ENCODE results near the gene CARMIL3.

Gene CARMIL3

DNA sequence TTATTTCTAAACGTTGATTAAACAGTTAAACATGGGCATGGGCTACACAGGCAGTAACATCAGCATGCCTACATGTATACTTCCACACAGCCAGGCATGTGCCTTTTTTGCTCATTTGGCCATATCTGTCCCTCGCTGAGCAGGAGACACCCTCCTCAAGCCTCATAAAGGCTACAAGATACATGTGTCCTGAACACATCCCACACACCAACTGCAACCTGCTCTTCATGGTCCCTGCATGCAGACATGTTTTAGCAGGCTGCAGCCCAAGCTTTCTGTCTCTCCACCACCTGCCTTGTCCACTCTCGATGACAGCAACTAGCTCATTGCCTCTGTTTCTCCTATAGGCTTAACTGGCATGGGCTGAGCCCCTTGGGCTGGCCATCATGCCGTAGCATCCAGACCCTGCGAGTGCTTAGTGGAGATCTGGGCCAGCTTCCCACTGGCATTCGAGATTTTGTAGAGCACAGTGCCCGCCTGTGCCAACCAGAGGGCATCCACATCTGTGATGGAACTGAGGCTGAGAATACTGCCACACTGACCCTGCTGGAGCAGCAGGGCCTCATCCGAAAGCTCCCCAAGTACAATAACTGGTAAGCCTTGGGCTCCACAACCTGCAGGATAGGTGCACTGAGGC is 44.9 kb downstream of the CARMIL3 start:
- H3K4me3 ChIP-seq (ENCODE audit: low read depth, low read length) = no peak overlapping the region
- TF ChIP-seq, protein P1, sequence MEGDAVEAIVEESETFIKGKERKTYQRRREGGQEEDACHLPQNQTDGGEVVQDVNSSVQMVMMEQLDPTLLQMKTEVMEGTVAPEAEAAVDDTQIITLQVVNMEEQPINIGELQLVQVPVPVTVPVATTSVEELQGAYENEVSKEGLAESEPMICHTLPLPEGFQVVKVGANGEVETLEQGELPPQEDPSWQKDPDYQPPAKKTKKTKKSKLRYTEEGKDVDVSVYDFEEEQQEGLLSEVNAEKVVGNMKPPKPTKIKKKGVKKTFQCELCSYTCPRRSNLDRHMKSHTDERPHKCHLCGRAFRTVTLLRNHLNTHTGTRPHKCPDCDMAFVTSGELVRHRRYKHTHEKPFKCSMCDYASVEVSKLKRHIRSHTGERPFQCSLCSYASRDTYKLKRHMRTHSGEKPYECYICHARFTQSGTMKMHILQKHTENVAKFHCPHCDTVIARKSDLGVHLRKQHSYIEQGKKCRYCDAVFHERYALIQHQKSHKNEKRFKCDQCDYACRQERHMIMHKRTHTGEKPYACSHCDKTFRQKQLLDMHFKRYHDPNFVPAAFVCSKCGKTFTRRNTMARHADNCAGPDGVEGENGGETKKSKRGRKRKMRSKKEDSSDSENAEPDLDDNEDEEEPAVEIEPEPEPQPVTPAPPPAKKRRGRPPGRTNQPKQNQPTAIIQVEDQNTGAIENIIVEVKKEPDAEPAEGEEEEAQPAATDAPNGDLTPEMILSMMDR (IDR thresholded peaks at IDR 0.05; ENCODE audit: low read depth, low read length, missing control alignments) = no peak
- DNase-seq (ENCODE audit: low read depth) = no peak

DNA sequence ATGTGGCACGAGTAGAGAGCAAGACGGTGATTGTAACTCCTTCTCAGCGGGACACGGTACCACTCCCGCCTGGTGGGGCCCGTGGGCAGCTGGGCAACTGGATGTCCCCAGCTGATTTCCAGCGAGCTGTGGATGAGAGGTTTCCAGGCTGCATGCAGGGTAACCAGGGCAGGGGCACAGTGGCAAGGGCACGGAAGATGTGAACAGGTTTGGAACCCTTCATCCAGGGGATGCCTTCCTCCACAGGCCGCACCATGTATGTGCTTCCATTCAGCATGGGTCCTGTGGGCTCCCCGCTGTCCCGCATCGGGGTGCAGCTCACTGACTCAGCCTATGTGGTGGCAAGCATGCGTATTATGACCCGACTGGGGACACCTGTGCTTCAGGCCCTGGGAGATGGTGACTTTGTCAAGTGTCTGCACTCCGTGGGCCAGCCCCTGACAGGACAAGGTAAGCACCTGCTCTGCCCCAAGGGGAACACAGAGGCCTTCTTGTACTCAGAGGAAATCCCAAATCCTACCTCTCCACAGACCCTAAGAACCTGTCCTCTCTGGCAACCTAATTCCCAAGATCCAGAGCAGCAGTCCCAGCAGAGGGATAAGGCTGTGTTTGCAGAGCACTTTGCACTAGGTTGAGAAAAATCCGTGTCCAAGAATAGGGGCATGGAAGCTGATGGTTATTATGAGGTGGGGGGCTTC is 46.6 kb downstream of the CARMIL3 start:
- TF ChIP-seq, protein P1 (IDR thresholded peaks at IDR 0.05; ENCODE audit: low read depth, low read length, missing control alignments) = no peak
- H3K4me3 ChIP-seq (ENCODE audit: low read depth, low read length) = no peak overlapping the region
- no peak for DNase-seq (ENCODE audit: low read depth)

DNA sequence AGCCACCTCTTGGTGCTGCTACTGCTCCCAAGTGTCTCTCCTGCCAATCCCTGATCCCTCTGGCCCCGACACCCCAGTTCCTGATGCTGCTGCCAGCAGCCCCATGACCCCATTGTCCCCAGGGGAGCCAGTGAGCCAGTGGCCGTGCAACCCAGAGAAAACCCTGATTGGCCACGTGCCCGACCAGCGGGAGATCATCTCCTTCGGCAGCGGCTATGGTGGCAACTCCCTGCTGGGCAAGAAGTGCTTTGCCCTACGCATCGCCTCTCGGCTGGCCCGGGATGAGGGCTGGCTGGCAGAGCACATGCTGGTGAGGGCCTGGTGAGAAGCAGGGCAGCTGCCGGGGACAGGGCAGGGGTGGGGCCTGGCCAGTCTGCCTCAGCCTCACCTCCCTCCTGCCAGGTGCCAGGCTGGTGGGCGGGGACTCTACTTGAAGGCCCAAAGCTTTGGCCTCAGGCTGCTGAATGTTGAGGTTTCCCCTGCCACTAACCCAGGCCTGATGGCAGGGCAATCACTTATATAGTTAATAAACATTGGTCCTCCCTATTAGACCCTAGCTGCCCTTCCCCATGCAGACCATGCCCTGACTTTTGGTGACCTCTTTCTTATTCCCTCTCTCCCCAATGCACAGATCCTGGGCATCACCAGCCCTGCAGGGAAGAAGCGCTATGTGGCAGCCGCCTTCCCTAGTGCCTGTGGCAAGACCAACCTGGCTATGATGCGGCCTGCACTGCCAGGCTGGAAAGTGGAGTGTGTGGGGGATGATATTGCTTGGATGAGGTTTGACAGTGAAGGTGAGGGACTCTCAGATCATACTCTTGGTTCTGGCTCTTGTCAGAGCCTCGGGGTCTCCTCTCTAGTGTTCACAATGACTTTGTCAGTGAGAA is 47.4 kb downstream of the CARMIL3 start:
- DNase-seq (ENCODE audit: low read depth) = no peak
- TF ChIP-seq, protein P1 (IDR thresholded peaks at IDR 0.05; ENCODE audit: low read depth, low read length, missing control alignments) = no peak
- H3K4me3 ChIP-seq (ENCODE audit: low read depth, low read length) = no peak overlapping the region

DNA sequence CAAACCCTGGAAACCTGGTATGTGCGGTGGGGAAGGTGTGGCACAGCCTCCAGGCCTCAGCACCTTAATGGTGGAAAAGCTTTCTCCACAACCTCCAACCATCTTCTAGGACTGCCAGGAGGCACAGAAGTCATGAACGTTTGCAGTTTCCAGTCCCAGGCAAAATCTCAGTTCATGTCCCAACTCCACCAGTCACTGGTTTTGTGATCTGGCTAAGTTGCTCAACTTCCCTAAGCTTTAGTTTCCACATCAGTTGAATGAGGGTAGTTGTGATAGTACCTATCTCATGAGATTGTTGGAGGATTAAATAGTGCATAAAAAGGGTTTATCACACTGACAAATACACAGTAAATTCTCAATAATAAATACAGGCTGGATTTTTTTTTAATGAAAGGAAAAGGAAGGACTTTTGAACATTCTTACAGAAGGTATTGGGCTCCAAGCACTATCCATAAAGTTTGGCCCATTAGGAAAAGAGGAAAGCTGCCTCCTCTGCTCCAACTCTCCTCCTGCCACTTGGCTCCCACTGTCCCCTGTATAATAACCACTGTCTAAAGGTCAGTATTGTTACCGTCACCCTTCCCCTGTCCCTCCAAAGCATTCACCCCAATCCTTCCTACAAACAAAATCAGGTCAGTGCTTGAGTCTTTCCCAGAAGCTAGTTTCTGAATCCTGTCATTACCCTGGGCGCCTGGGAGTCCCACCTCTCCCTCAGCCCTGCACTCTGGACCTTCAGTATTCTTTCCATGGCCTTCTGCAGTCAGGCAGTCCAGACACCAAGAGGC is 48.6 kb downstream of the CARMIL3 start:
- DNase-seq (ENCODE audit: low read depth) = no peak
- H3K4me3 ChIP-seq (ENCODE audit: low read depth, low read length) = no peak overlapping the region
- TF ChIP-seq, protein P1 (IDR thresholded peaks at IDR 0.05; ENCODE audit: low read depth, low read length, missing control alignments) = no peak

DNA sequence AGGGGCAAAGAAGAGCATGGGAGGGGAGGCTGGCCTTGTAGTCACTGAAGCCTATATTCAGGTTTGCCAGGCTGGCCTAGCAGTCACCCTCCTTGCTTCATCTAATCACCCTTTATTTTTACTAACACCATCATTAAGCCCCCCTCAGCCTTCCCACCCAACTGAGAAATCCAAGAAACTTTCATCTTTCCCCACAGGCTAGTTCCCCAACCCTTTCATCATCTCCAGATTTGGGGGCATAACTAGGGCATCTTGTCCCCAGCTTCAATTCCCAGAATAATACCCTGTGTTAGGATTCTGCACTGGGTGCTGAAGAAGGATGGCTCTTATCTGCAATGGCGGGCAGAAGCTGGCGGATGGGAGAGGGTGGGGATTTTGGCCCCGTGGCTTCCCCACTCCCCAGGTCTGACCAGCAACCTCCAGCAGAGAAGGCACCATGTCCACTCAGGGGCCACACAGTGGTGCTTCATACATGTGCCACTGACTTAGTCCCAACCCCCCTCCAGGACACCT is 49.2 kb downstream of the CARMIL3 start:
- H3K4me3 ChIP-seq (ENCODE audit: low read depth, low read length) = no peak overlapping the region
- DNase-seq (ENCODE audit: low read depth) = no peak
- TF ChIP-seq, protein P1 (IDR thresholded peaks at IDR 0.05; ENCODE audit: low read depth, low read length, missing control alignments) = no peak

DNA sequence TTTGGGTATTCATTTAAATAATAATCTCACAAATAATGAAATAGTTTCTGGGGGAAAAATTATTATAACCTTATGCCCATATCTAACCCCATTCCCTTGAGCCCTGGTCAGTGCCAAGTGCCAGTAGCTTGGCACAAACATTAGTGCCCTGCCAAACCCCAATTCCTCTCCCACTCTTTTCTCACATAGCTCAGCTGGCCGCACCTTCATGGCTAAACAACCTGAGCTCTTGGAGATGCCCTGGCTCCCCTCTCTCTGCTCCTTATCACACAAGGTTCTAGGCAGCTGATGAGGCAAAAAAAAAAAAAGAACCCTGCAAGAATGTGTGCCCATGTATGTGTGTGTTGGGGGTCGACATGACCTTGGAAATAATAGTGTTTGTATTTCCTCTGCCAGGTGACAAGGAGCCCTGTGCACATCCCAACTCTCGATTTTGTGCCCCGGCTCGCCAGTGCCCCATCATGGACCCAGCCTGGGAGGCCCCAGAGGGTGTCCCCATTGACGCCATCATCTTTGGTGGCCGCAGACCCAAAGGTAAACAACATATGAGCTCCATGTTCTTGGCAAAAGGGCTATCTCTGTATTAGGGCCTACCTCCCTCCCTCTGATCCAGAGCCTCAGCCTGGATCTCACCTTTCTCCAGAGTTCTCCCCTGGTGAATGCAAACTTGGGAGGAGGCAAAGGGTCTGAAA is 50.7 kb downstream of the CARMIL3 start:
- no peak for DNase-seq (ENCODE audit: low read depth)
- no peak overlapping the region for H3K4me3 ChIP-seq (ENCODE audit: low read depth, low read length)
- TF ChIP-seq, protein P1 (IDR thresholded peaks at IDR 0.05; ENCODE audit: low read depth, low read length, missing control alignments) = no peak

Measured in GM12864 (cell line).